GM23338 (cell line): Measurements from ENCODE around the gene B4GALT1. TPM values are rescaled to one million over a fixed set of nuclear protein-coding genes. Genes with fewer than 3 reads are reported as not detected.
A peak's percentile ranks its signal among the peaks of the same experiment; 100 is the strongest.

Source experiments
- ATAC-seq: fragments of 200-7000 bp; cut with Tn5 transposase; 3 replicates; pipeline ENCODE4 v1.9.1; 2020
- DNase-seq: peaks from one replicate; pipeline ENCODE4 v3.0.0-alpha.2; 2015; ENCODE audit warnings: low spot score
- H2AFZ ChIP-seq: fragments of 200-600 bp; sonication (generic); 2 replicates; pipeline ENCODE4 v1.8.0; 2016; ENCODE audit warnings: antibody characterized with exemption, mild to moderate bottlenecking, moderate library complexity
- H3F3A ChIP-seq: fragments of 200-600 bp; sonication (generic); replicated peaks from 2 replicates; pipeline ENCODE4 v1.8.0; 2017; ENCODE audit warnings: antibody characterized with exemption, mixed run types, low read depth
- H3K27ac ChIP-seq: fragments of 200-600 bp; sonication (generic); 2 replicates; pipeline ENCODE4 v1.6.1; 2016; ENCODE audit warnings: low read depth
- H3K27me3 ChIP-seq: fragments of 200-600 bp; sonication (generic); 2 replicates; pipeline ENCODE4 v1.8.0; 2016; ENCODE audit warnings: mild to moderate bottlenecking, mixed run types, moderate library complexity; ENCODE audit not compliant: insufficient read depth
- H3K36me3 ChIP-seq: fragments of 200-600 bp; sonication (generic); 2 replicates; pipeline ENCODE4 v1.8.0; 2016; ENCODE audit warnings: mild to moderate bottlenecking; ENCODE audit not compliant: insufficient read depth
- H3K4me1 ChIP-seq: fragments of 200-600 bp; sonication (generic); 2 replicates; pipeline ENCODE4 v1.8.0; 2016; ENCODE audit warnings: mild to moderate bottlenecking, moderate library complexity; ENCODE audit not compliant: insufficient read depth
- H3K4me2 ChIP-seq: fragments of 200-600 bp; sonication (generic); 2 replicates; pipeline ENCODE4 v1.7.1; 2017; ENCODE audit warnings: mixed run types
- H3K4me3 ChIP-seq: fragments of 200-600 bp; sonication (generic); 2 replicates; pipeline ENCODE4 v1.6.1; 2016; ENCODE audit warnings: mixed run types
- H3K79me2 ChIP-seq: fragments of 200-600 bp; sonication (generic); replicated peaks from 2 replicates; pipeline ENCODE4 v1.8.0; 2017; ENCODE audit warnings: mild to moderate bottlenecking; ENCODE audit not compliant: insufficient read depth
- H3K9me2 ChIP-seq: fragments of 200-600 bp; sonication (generic); 2 replicates; pipeline ENCODE4 v1.8.0; 2017; ENCODE audit not compliant: insufficient read depth
- H4K20me1 ChIP-seq: fragments of 200-600 bp; sonication (generic); replicated peaks from 2 replicates; pipeline ENCODE4 v1.8.0; 2017; ENCODE audit warnings: mild to moderate bottlenecking; ENCODE audit not compliant: insufficient read depth
- H3K27ac Mint-ChIP-seq: 2 replicates; pipeline ENCODE4 v1.8.0; 2020; ENCODE audit warnings: inconsistent platforms, mild to moderate bottlenecking, moderate library complexity, mixed read lengths
- H3K27me3 Mint-ChIP-seq: 3 replicates; pipeline ENCODE4 v1.8.0; 2022; ENCODE audit warnings: low read depth, mild to moderate bottlenecking, moderate library complexity, mixed read lengths, inconsistent platforms; ENCODE audit not compliant: insufficient read depth, poor library complexity
- H3K36me3 Mint-ChIP-seq: 3 replicates; pipeline ENCODE4 v1.8.0; 2021; ENCODE audit warnings: low read depth, mild to moderate bottlenecking, inconsistent platforms, moderate library complexity, mixed read lengths
- H3K4me1 Mint-ChIP-seq: 3 replicates; pipeline ENCODE4 v1.8.0; 2020; ENCODE audit warnings: mild to moderate bottlenecking, inconsistent platforms, mixed read lengths
- H3K4me3 Mint-ChIP-seq: 3 replicates; pipeline ENCODE4 v1.8.0; 2021; ENCODE audit warnings: moderate library complexity, mild to moderate bottlenecking, inconsistent platforms, mixed read lengths
- H3K9me3 Mint-ChIP-seq: 3 replicates; pipeline ENCODE4 v1.8.0; 2020; ENCODE audit warnings: moderate library complexity, mild to moderate bottlenecking, inconsistent platforms, mixed read lengths
- CREB1 ChIP-seq: fragments of 250-450 bp; sonication (Bioruptor Pico); IDR thresholded peaks from 2 replicates; pipeline ENCODE4 v1.5.0; 2020; ENCODE audit warnings: low read depth, mild to moderate bottlenecking, moderate library complexity
- CTCF ChIP-seq, 2 experiments: fragments of 200-600 bp in 1 of 2; sonication (generic) in 1 of 2; conservative IDR thresholded peaks; 2 replicates each; pipeline versions ENCODE4 v1.5.1 to v1.6.1; 2016 to 2017; ENCODE audit warnings: antibody characterized with exemption in 2 of 2, low read depth in 2 of 2, mild to moderate bottlenecking in 2 of 2, moderate library complexity in 1 of 2
- EZH2 ChIP-seq: fragments of 200-600 bp; sonication (generic); IDR thresholded peaks from one replicate; pipeline ENCODE4 v1.8.0; 2017; ENCODE audit warnings: antibody characterized with exemption, mild to moderate bottlenecking, low read depth; ENCODE audit not compliant: unreplicated experiment
- EZH2phosphoT487 ChIP-seq: fragments of 200-600 bp; sonication (generic); IDR thresholded peaks from one replicate; pipeline ENCODE4 v1.8.1; 2018; ENCODE audit warnings: antibody characterized with exemption; ENCODE audit not compliant: unreplicated experiment
- NANOG ChIP-seq: IDR thresholded peaks from 2 replicates; pipeline ENCODE4 v1.6.1; 2016; ENCODE audit warnings: antibody characterized with exemption, borderline replicate concordance
- POLR2AphosphoS5 ChIP-seq: IDR thresholded peaks from 2 replicates; pipeline ENCODE4 v1.6.1; 2016; ENCODE audit warnings: antibody characterized with exemption, low read depth
- REST ChIP-seq: IDR thresholded peaks from one replicate; pipeline ENCODE4 v1.6.1; 2018; ENCODE audit warnings: antibody characterized with exemption; ENCODE audit not compliant: unreplicated experiment
- STAT1 ChIP-seq: IDR thresholded peaks from one replicate; pipeline ENCODE4 v1.6.1; 2016; ENCODE audit warnings: antibody characterized with exemption; ENCODE audit not compliant: unreplicated experiment
- ZNF114 ChIP-seq: fragments of 250-450 bp; sonication (Bioruptor Pico); IDR thresholded peaks from 2 replicates; pipeline ENCODE4 v1.5.0; 2020; ENCODE audit warnings: mild to moderate bottlenecking, moderate library complexity
- ZNF331 ChIP-seq: fragments of 250-450 bp; sonication (Bioruptor Pico); IDR thresholded peaks from 2 replicates; pipeline ENCODE4 v1.5.0; 2020; ENCODE audit warnings: low read depth, mild to moderate bottlenecking, moderate library complexity
- polyA plus RNA-seq: library from polyadenylated mRNA; unstranded; fragments of >200 nt; fragmentation: Nextera tagmentation; extraction: Ambion mirVana; gene quantifications from 2 replicates; pipeline ENCODE4 v1.2.1, GENCODE V29; 2016
- total RNA-seq: library from RNA; depleted of rRNA; stranded (reverse); fragments of >200 nt; shearing (Covaris generic); gene quantifications from 2 replicates; pipeline ENCODE4 v1.2.3, GENCODE V29; 2014
- TF ChIP-seq, protein P1 (sequence below): IDR thresholded peaks from 2 replicates; pipeline ENCODE4 v1.6.1; 2016; ENCODE audit warnings: antibody characterized with exemption
- TF ChIP-seq, protein P2 (sequence below): fragments of 250-450 bp; sonication (Bioruptor Pico); IDR thresholded peaks from 2 replicates; pipeline ENCODE4 v1.5.0; 2020; ENCODE audit warnings: mild to moderate bottlenecking, moderate library complexity

Gene B4GALT1
- total and polyA plus RNA-seq, 2 experiments from 2014 or later: 6.3 to 15.8 TPM

DNA sequence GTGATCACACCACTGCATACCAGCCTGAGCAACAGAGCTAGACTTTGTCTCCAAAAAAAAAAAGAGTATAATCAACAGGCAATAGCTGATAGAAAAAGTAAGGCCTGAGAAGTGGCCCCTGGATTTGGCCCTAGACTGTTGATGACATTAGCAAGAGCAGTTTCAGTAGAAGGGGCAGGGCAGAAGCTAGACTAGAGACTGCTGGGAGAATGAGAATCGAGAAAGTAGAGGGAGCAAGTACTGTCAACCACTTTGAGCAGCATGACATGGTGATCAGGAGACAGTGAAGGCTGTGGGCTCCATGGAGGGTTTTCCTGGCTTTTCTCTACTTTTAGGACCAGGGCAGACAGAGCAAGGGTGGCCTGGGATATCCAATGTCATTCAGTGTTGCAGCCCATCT is 34.9 kb upstream of the B4GALT1 start:
- no peaks in the 10 kb centered on the region for H3K36me3 ChIP-seq
- Mint-ChIP-seq H3K27ac (no peak overlapping the region), H3K36me3 (no peaks in the 10 kb centered on the region), H3K9me3 (no peaks in the 10 kb centered on the region), H3K27me3 (peaks cover 2% of the 10 kb centered on the region), H3K4me3 (no peak overlapping the region), H3K4me1 (peaks cover 6% of the 10 kb centered on the region; the same call in 2 of the 3 replicates)
- H3K27ac ChIP-seq: no peak overlapping the region
- peaks cover 5% of the 10 kb centered on the region; the same call in 1 of the 2 replicates for H3K9me2 ChIP-seq
- no peak overlapping the region for H3K4me2 ChIP-seq
- TF ChIP-seq, protein P1, sequence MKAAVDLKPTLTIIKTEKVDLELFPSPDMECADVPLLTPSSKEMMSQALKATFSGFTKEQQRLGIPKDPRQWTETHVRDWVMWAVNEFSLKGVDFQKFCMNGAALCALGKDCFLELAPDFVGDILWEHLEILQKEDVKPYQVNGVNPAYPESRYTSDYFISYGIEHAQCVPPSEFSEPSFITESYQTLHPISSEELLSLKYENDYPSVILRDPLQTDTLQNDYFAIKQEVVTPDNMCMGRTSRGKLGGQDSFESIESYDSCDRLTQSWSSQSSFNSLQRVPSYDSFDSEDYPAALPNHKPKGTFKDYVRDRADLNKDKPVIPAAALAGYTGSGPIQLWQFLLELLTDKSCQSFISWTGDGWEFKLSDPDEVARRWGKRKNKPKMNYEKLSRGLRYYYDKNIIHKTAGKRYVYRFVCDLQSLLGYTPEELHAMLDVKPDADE: no peak
- no peak for TF ChIP-seq NANOG
- TF ChIP-seq POLR2AphosphoS5: no peak
- TF ChIP-seq, protein P2, sequence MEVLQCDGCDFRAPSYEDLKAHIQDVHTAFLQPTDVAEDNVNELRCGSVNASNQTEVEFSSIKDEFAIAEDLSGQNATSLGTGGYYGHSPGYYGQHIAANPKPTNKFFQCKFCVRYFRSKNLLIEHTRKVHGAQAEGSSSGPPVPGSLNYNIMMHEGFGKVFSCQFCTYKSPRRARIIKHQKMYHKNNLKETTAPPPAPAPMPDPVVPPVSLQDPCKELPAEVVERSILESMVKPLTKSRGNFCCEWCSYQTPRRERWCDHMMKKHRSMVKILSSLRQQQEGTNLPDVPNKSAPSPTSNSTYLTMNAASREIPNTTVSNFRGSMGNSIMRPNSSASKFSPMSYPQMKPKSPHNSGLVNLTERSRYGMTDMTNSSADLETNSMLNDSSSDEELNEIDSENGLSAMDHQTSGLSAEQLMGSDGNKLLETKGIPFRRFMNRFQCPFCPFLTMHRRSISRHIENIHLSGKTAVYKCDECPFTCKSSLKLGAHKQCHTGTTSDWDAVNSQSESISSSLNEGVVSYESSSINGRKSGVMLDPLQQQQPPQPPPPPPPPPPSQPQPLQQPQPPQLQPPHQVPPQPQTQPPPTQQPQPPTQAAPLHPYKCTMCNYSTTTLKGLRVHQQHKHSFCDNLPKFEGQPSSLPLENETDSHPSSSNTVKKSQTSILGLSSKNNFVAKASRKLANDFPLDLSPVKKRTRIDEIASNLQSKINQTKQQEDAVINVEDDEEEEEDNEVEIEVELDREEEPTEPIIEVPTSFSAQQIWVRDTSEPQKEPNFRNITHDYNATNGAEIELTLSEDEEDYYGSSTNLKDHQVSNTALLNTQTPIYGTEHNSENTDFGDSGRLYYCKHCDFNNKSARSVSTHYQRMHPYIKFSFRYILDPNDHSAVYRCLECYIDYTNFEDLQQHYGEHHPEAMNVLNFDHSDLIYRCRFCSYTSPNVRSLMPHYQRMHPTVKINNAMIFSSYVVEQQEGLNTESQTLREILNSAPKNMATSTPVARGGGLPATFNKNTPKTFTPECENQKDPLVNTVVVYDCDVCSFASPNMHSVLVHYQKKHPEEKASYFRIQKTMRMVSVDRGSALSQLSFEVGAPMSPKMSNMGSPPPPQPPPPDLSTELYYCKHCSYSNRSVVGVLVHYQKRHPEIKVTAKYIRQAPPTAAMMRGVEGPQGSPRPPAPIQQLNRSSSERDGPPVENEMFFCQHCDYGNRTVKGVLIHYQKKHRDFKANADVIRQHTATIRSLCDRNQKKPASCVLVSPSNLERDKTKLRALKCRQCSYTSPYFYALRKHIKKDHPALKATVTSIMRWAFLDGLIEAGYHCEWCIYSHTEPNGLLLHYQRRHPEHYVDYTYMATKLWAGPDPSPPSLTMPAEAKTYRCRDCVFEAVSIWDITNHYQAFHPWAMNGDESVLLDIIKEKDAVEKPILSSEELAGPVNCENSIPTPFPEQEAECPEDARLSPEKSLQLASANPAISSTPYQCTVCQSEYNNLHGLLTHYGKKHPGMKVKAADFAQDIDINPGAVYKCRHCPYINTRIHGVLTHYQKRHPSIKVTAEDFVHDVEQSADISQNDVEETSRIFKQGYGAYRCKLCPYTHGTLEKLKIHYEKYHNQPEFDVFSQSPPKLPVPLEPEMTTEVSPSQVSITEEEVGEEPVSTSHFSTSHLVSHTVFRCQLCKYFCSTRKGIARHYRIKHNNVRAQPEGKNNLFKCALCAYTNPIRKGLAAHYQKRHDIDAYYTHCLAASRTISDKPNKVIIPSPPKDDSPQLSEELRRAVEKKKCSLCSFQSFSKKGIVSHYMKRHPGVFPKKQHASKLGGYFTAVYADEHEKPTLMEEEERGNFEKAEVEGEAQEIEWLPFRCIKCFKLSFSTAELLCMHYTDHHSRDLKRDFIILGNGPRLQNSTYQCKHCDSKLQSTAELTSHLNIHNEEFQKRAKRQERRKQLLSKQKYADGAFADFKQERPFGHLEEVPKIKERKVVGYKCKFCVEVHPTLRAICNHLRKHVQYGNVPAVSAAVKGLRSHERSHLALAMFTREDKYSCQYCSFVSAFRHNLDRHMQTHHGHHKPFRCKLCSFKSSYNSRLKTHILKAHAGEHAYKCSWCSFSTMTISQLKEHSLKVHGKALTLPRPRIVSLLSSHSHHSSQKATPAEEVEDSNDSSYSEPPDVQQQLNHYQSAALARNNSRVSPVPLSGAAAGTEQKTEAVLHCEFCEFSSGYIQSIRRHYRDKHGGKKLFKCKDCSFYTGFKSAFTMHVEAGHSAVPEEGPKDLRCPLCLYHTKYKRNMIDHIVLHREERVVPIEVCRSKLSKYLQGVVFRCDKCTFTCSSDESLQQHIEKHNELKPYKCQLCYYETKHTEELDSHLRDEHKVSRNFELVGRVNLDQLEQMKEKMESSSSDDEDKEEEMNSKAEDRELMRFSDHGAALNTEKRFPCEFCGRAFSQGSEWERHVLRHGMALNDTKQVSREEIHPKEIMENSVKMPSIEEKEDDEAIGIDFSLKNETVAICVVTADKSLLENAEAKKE (CRISPR knock-in tag): no peak
- no peak for TF ChIP-seq STAT1
- no peak for TF ChIP-seq EZH2phosphoT487
- no peak for TF ChIP-seq EZH2
- no peak for TF ChIP-seq CTCF (conservative IDR thresholded peaks at IDR 0.05; ENCODE audit: low read depth in 2 of 2)
- TF ChIP-seq CREB1 (CRISPR knock-in tag): no peak
- no peak for TF ChIP-seq REST
- no peak for TF ChIP-seq ZNF114
- no peak for TF ChIP-seq ZNF331 (CRISPR knock-in tag)
- no peak for ATAC-seq
- peak overlapping the region; percentile 94; the same call in 1 of the 2 replicates for H2AFZ ChIP-seq
- DNase-seq: no peak
- H3K27me3 ChIP-seq: no peaks in the 10 kb centered on the region
- no peaks in the 10 kb centered on the region for H3F3A ChIP-seq
- H3K79me2 ChIP-seq: no peaks in the 10 kb centered on the region
- H4K20me1 ChIP-seq: no peaks in the 10 kb centered on the region
- no peak overlapping the region for H3K4me3 ChIP-seq
- H3K4me1 ChIP-seq: no peaks in the 10 kb centered on the region; the same call in 1 of the 2 replicates
